H9 (cell line): ENCODE results near the gene PXT1. TPM values are rescaled to one million over a fixed set of nuclear protein-coding genes. Genes with fewer than 3 reads are reported as not detected.

Experiments used
- DNase-seq: peaks from one replicate; pipeline ENCODE4 v3.0.0-alpha.2; 2017
- H2AFZ ChIP-seq: one replicate; pipeline ENCODE4 v1.6.1; 2013; ENCODE audit warnings: mild to moderate bottlenecking, low read length, control low read depth, moderate library complexity
- H2AK5ac ChIP-seq: 2 replicates; pipeline ENCODE4 v1.6.1; 2013; ENCODE audit warnings: low read length, control low read depth, mixed read lengths; ENCODE audit not compliant: insufficient read length
- H2BK120ac ChIP-seq: one replicate; pipeline ENCODE4 v1.6.1; 2013; ENCODE audit warnings: low read depth, mild to moderate bottlenecking, low read length, control low read depth, inconsistent platforms; ENCODE audit not compliant: poor library complexity, severe bottlenecking
- H2BK12ac ChIP-seq: 2 replicates; pipeline ENCODE4 v1.6.1; 2013; ENCODE audit warnings: low read length, control low read depth, mixed read lengths, low read depth; ENCODE audit not compliant: insufficient read length
- H2BK15ac ChIP-seq: 2 replicates; pipeline ENCODE4 v1.6.1; 2013; ENCODE audit warnings: low read depth, low read length, control low read depth
- H2BK20ac ChIP-seq: one replicate; pipeline ENCODE4 v1.6.1; 2013; ENCODE audit warnings: low read depth, mild to moderate bottlenecking, low read length, control low read depth, inconsistent platforms; ENCODE audit not compliant: poor library complexity, severe bottlenecking
- H2BK5ac ChIP-seq: 2 replicates; pipeline ENCODE4 v1.6.1; 2013; ENCODE audit warnings: low read length, control low read depth, mixed read lengths; ENCODE audit not compliant: insufficient read length
- H3K14ac ChIP-seq: 2 replicates; pipeline ENCODE4 v1.6.1; 2013; ENCODE audit warnings: low read length, control low read depth; ENCODE audit not compliant: insufficient read depth
- H3K18ac ChIP-seq: 2 replicates; pipeline ENCODE4 v1.6.1; 2013; ENCODE audit warnings: low read depth, mild to moderate bottlenecking, mixed read lengths, low read length, control low read depth; ENCODE audit not compliant: insufficient read length
- H3K23ac ChIP-seq: 2 replicates; pipeline ENCODE4 v1.6.1; 2013; ENCODE audit warnings: low read length, control low read depth, mixed read lengths, low read depth; ENCODE audit not compliant: insufficient read length
- H3K23me2 ChIP-seq: 2 replicates; pipeline ENCODE4 v1.6.1; 2013; ENCODE audit warnings: low read depth, mild to moderate bottlenecking, mixed read lengths, low read length, control low read depth; ENCODE audit not compliant: insufficient read length, poor library complexity, severe bottlenecking
- H3K27ac ChIP-seq: 2 replicates; pipeline ENCODE4 v1.5.1; 2013; ENCODE audit warnings: low read length, control low read depth, mixed read lengths, low read depth; ENCODE audit not compliant: insufficient read length
- H3K27me3 ChIP-seq: 2 replicates; pipeline ENCODE4 v1.6.1; 2013; ENCODE audit warnings: low read length, control low read depth, inconsistent platforms; ENCODE audit not compliant: insufficient read depth
- H3K4ac ChIP-seq: 2 replicates; pipeline ENCODE4 v1.6.1; 2013; ENCODE audit warnings: low read depth, mild to moderate bottlenecking, control low read depth, inconsistent platforms, low read length, moderate library complexity
- H3K4me1 ChIP-seq: 2 replicates; pipeline ENCODE4 v1.6.1; 2013; ENCODE audit warnings: low read length, control low read depth, inconsistent platforms; ENCODE audit not compliant: insufficient read depth
- H3K4me2 ChIP-seq: 2 replicates; pipeline ENCODE4 v1.6.1; 2013; ENCODE audit warnings: low read length, control low read depth, mixed read lengths; ENCODE audit not compliant: insufficient read length, insufficient read depth
- H3K56ac ChIP-seq: 2 replicates; pipeline ENCODE4 v1.6.1; 2013; ENCODE audit warnings: low read depth, mild to moderate bottlenecking, mixed read lengths, low read length, control low read depth; ENCODE audit not compliant: insufficient read length
- H3K79me1 ChIP-seq: 2 replicates; pipeline ENCODE4 v1.6.1; 2013; ENCODE audit warnings: low read depth, mild to moderate bottlenecking, moderate library complexity, low read length, control low read depth, inconsistent platforms; ENCODE audit not compliant: insufficient read depth, poor library complexity, severe bottlenecking
- H3K79me2 ChIP-seq: 2 replicates; pipeline ENCODE4 v1.6.1; 2013; ENCODE audit warnings: low read length, control low read depth, inconsistent platforms; ENCODE audit not compliant: insufficient read depth
- H3K9ac ChIP-seq: 2 replicates; pipeline ENCODE4 v1.6.1; 2013; ENCODE audit warnings: low read length, control low read depth, mixed read lengths; ENCODE audit not compliant: insufficient read length; ENCODE audit errors: extremely low read depth
- H3K9me3 ChIP-seq: one replicate; pipeline ENCODE4 v1.6.1; 2013; ENCODE audit warnings: low read depth, low read length, inconsistent platforms; ENCODE audit not compliant: control insufficient read depth
- H3T11ph ChIP-seq: one replicate; pipeline ENCODE4 v1.6.1; 2013; ENCODE audit warnings: mild to moderate bottlenecking, low read length, control low read depth, inconsistent platforms
- H4K20me1 ChIP-seq: one replicate; pipeline ENCODE4 v1.6.1; 2013; ENCODE audit not compliant: control insufficient read depth, insufficient read length, insufficient read depth
- H4K5ac ChIP-seq: 2 replicates; pipeline ENCODE4 v1.6.1; 2013; ENCODE audit warnings: low read depth, mild to moderate bottlenecking, mixed read lengths, low read length, control low read depth; ENCODE audit not compliant: insufficient read length
- H4K8ac ChIP-seq: replicated peaks from 2 replicates; pipeline ENCODE4 v1.6.1; 2013; ENCODE audit warnings: low read length, control low read depth, mixed read lengths, low read depth; ENCODE audit not compliant: insufficient read length
- H4K91ac ChIP-seq: 2 replicates; pipeline ENCODE4 v1.6.1; 2013; ENCODE audit warnings: low read depth, mild to moderate bottlenecking, moderate library complexity, mixed read lengths, low read length, control low read depth; ENCODE audit not compliant: insufficient read length
- H3K27ac Mint-ChIP-seq, 3 experiments: 2 replicates in 2 of 3; 3 replicates in 1 of 3; pipeline ENCODE4 v1.8.0; 2020 to 2021; ENCODE audit warnings: mixed read lengths in 3 of 3, mild to moderate bottlenecking in 1 of 3, moderate library complexity in 1 of 3
- H3K27me3 Mint-ChIP-seq: 2 replicates; pipeline ENCODE4 v1.8.0; 2021; ENCODE audit warnings: low read depth, mild to moderate bottlenecking, moderate library complexity, mixed read lengths
- H3K36me3 Mint-ChIP-seq, 3 experiments: 2 replicates in 2 of 3; 3 replicates in 1 of 3; pipeline ENCODE4 v1.8.0; 2020 to 2021; ENCODE audit warnings: low read depth in 3 of 3, mixed read lengths in 3 of 3; ENCODE audit not compliant: insufficient read depth in 1 of 3
- H3K4me1 Mint-ChIP-seq, 2 experiments: 2 replicates each; pipeline ENCODE4 v1.8.0; 2020; ENCODE audit warnings: mixed read lengths in 2 of 2
- H3K4me3 Mint-ChIP-seq, 2 experiments: 2 replicates in 1 of 2; 3 replicates in 1 of 2; pipeline ENCODE4 v1.8.0; 2020 to 2021; ENCODE audit warnings: mild to moderate bottlenecking in 2 of 2, mixed read lengths in 2 of 2, moderate library complexity in 1 of 2
- H3K9me3 Mint-ChIP-seq, 2 experiments: 2 replicates in 1 of 2; 3 replicates in 1 of 2; pipeline ENCODE4 v1.8.0; 2020; ENCODE audit warnings: mild to moderate bottlenecking in 2 of 2, mixed read lengths in 2 of 2, moderate library complexity in 1 of 2
- CTCF ChIP-seq: fragments of 200-600 bp; sonication (generic); conservative IDR thresholded peaks from 3 replicates; pipeline ENCODE4 v1.8.0; 2021; ENCODE audit warnings: antibody characterized with exemption, mild to moderate bottlenecking
- WGBS: extraction: QIAGEN DNeasy Blood & Tissue Kit; methylation state at CpG from one replicate; pipeline ENCODE4 v1.1.7; 2013; ENCODE audit warnings: missing lambda C conversion rate, low lambda C conversion rate, mixed read lengths; ENCODE audit not compliant: insufficient read length; ENCODE audit errors: extremely low coverage; 5-methylcytosine and 5-hydroxymethylcytosine counted together
- total RNA-seq: library from RNA; stranded (reverse); gene quantifications from 2 replicates; pipeline ENCODE4 v1.2.1, GENCODE V29; 2021

PXT1 gene
- total RNA-seq, 1 experiment from 2014 or later: not detected

- H3K4ac ChIP-seq: no peak overlapping the region
- H2BK12ac ChIP-seq: no peak overlapping the region
- no peaks in the 10 kb centered on the region for H3K4me1 ChIP-seq
- H3K9me3 Mint-ChIP-seq: no peaks in the 10 kb centered on the region; a peak in 1 of 5 replicates
- H3K4me3 Mint-ChIP-seq: no peak overlapping the region
- no peak overlapping the region for H3K23ac ChIP-seq
- H3K56ac ChIP-seq: no peak overlapping the region
- no CpG with 5 or more reads among the region's 5 CpGs for WGBS
- no peaks in the 10 kb centered on the region for H3K9me3 ChIP-seq
- no peak overlapping the region for H2AK5ac ChIP-seq
- no peak overlapping the region for H4K8ac ChIP-seq
- H3T11ph ChIP-seq: no peak overlapping the region
- no peak overlapping the region for H2BK20ac ChIP-seq
- peaks cover 8 to 11% of the 10 kb centered on the region in 2 experiments for H3K4me1 Mint-ChIP-seq
- no peak overlapping the region for H2BK5ac ChIP-seq
- no peak overlapping the region for H3K9ac ChIP-seq
- H4K20me1 ChIP-seq: no peaks in the 10 kb centered on the region
- DNase-seq: no peak
- H3K79me2 ChIP-seq: no peaks in the 10 kb centered on the region
- H3K18ac ChIP-seq: no peak overlapping the region
- H2BK15ac ChIP-seq: no peak overlapping the region
- no peak overlapping the region for H2AFZ ChIP-seq
- H3K36me3 Mint-ChIP-seq: no peaks in the 10 kb centered on the region
- no peak overlapping the region for H3K14ac ChIP-seq
- no peaks in the 10 kb centered on the region for H3K27me3 ChIP-seq
- no peak overlapping the region for H3K27ac ChIP-seq
- no peak overlapping the region for H2BK120ac ChIP-seq
- TF ChIP-seq CTCF: no peak
- peaks cover 23% of the 10 kb centered on the region for H3K27me3 Mint-ChIP-seq
- H3K23me2 ChIP-seq: peaks cover 4% of the 10 kb centered on the region
- no peak overlapping the region for H4K91ac ChIP-seq
- H4K5ac ChIP-seq: no peak overlapping the region
- no peak overlapping the region for H3K4me2 ChIP-seq
- no peaks in the 10 kb centered on the region for H3K79me1 ChIP-seq
- no peak overlapping the region for H3K27ac Mint-ChIP-seq
Measured at GRCh38 chr6:36343109-36343680, 99.5 kb downstream of the PXT1 start.
